HEK293T (cell line): ENCODE results near the gene SLC35F3.

ENCODE experiments used
- ELF4 ChIP-seq: fragments of 450-650 bp; IDR thresholded peaks from 2 replicates; pipeline ENCODE4 v1.6.1; 2017; ENCODE audit warnings: antibody characterized with exemption
- FOXM1 ChIP-seq: fragments of 450-650 bp; IDR thresholded peaks from 2 replicates; pipeline ENCODE4 v1.6.1; 2017; ENCODE audit warnings: mild to moderate bottlenecking, borderline replicate concordance
- NFRKB ChIP-seq: fragments of 450-650 bp; IDR thresholded peaks from 2 replicates; pipeline ENCODE4 v1.6.1; 2016; ENCODE audit warnings: mild to moderate bottlenecking, moderate library complexity
- SP1 ChIP-seq: fragments of 450-650 bp; IDR thresholded peaks from 2 replicates; pipeline ENCODE4 v1.6.1; 2017
- SUZ12 ChIP-seq: fragments of 450-650 bp; IDR thresholded peaks from 2 replicates; pipeline ENCODE4 v1.6.1; 2016; ENCODE audit warnings: mild to moderate bottlenecking
- ZNF384 ChIP-seq: fragments of 450-650 bp; IDR thresholded peaks from 2 replicates; pipeline ENCODE4 v1.6.1; 2016
- TF ChIP-seq, protein P1 (sequence below): fragments of 450-650 bp; IDR thresholded peaks from 2 replicates; pipeline ENCODE4 v1.6.1; 2016

DNA sequence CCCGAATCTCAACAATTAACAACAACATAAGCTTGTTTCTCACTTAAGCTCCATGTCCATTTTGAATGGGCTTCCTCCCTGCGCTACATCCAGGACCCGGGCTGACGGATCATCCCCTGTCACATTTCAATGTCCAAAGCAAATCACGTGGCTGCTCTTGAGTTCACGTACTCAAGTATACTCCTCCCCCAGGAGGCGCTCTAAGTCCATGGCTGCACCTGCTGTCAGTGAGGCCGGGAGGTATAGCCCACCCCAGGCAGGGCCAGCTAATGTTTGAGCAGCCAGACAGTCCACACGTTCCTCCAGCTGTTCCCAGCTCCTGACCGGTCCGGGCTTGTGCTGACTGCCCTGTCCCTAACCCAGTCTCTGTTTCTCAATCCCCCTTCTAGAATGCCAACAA is 220.8 kb downstream of the SLC35F3 start:
- TF ChIP-seq SP1, result no peak
- no peak for TF ChIP-seq NFRKB
- no peak for TF ChIP-seq SUZ12
- no peak for TF ChIP-seq FOXM1
- TF ChIP-seq ELF4, result no peak
- TF ChIP-seq, protein P1, sequence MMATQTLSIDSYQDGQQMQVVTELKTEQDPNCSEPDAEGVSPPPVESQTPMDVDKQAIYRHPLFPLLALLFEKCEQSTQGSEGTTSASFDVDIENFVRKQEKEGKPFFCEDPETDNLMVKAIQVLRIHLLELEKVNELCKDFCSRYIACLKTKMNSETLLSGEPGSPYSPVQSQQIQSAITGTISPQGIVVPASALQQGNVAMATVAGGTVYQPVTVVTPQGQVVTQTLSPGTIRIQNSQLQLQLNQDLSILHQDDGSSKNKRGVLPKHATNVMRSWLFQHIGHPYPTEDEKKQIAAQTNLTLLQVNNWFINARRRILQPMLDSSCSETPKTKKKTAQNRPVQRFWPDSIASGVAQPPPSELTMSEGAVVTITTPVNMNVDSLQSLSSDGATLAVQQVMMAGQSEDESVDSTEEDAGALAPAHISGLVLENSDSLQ, result peak; percentile 74
- no peak for TF ChIP-seq ZNF384
